IMR-90 (cell line): Measurements from ENCODE around the gene NTM. TPM values are rescaled to one million over a fixed set of nuclear protein-coding genes. Genes with fewer than 3 reads are reported as not detected.

Experiments
- ATAC-seq: fragments of 200-7000 bp; cut with Tn5 transposase; 2 replicates; pipeline ENCODE4 v1.9.1; 2020; ENCODE audit warnings: low read depth, mild to moderate bottlenecking, moderate library complexity
- BruUV-seq: library from RNA; stranded (reverse); fragments of 400-500 nt; replicated peaks from 2 replicates; lab custom pipeline; 2021; lab: Mats Ljungman, UMichigan
- CTCF ChIA-PET: fragments of 300-600 bp; formaldehyde crosslinking; extraction: SDS; loops from one replicate; lab custom pipeline; 2021; ENCODE audit warnings: antibody characterized with exemption; lab: Yijun Ruan, JAX
- POLR2A ChIA-PET: fragments of 300-600 bp; sonication (Branson Sonifier 250); formaldehyde crosslinking; loops from one replicate; lab custom pipeline; 2022; ENCODE audit warnings: antibody characterized with exemption; ENCODE audit not compliant: unreplicated experiment; lab: Charles Lee
- DNase-seq: peaks from one replicate; pipeline ENCODE4 v3.0.0; 2013
- H2AFZ ChIP-seq: replicated peaks from 2 replicates; pipeline ENCODE3; 2013; ENCODE audit warnings: low read length, mild to moderate bottlenecking; ENCODE audit not compliant: poor library complexity
- H2AK5ac ChIP-seq: 2 replicates; pipeline ENCODE4 v1.6.1; 2013; ENCODE audit warnings: low read depth, low read length, inconsistent platforms
- H2AK9ac ChIP-seq: replicated peaks from 2 replicates; pipeline ENCODE3; 2013; ENCODE audit warnings: mild to moderate bottlenecking, low read depth, low read length, moderate library complexity; ENCODE audit not compliant: poor library complexity
- H2BK120ac ChIP-seq: 2 replicates; pipeline ENCODE4 v1.6.1; 2013; ENCODE audit warnings: low read depth, low read length, inconsistent platforms
- H2BK15ac ChIP-seq: 3 replicates; pipeline ENCODE4 v1.6.1; 2013; ENCODE audit warnings: low read depth, low read length, inconsistent platforms
- H2BK20ac ChIP-seq: 2 replicates; pipeline ENCODE4 v1.6.1; 2013; ENCODE audit warnings: low read depth, mild to moderate bottlenecking, inconsistent platforms, low read length, moderate library complexity
- H2BK5ac ChIP-seq: 2 replicates; pipeline ENCODE4 v1.6.1; 2013; ENCODE audit warnings: mild to moderate bottlenecking, low read depth, low read length, inconsistent platforms; ENCODE audit not compliant: poor library complexity, severe bottlenecking
- H3K14ac ChIP-seq: replicated peaks from 2 replicates; pipeline ENCODE4 v1.6.1; 2013; ENCODE audit warnings: low read depth, low read length, inconsistent platforms
- H3K18ac ChIP-seq: 2 replicates; pipeline ENCODE4 v1.6.1; 2013; ENCODE audit warnings: low read depth, low read length, control low read depth
- H3K23ac ChIP-seq: 2 replicates; pipeline ENCODE4 v1.6.1; 2013; ENCODE audit warnings: low read depth, low read length, inconsistent platforms
- H3K27ac ChIP-seq: 2 replicates; pipeline ENCODE4 v1.5.1; 2013; ENCODE audit warnings: mild to moderate bottlenecking, control low read depth, low read length; ENCODE audit not compliant: insufficient read depth
- H3K27me3 ChIP-seq: 2 replicates; pipeline ENCODE4 v1.6.1; 2013; ENCODE audit warnings: low read length; ENCODE audit not compliant: control insufficient read depth, insufficient read depth
- H3K36me3 ChIP-seq: 2 replicates; pipeline ENCODE4 v1.6.1; 2013; ENCODE audit warnings: low read length, mixed read lengths; ENCODE audit not compliant: control insufficient read depth, insufficient read depth
- H3K4ac ChIP-seq: 2 replicates; pipeline ENCODE4 v1.6.1; 2013; ENCODE audit warnings: low read depth, low read length, inconsistent platforms
- H3K4me1 ChIP-seq: 2 replicates; pipeline ENCODE4 v1.6.1; 2013; ENCODE audit warnings: low read length, mixed read lengths; ENCODE audit not compliant: control insufficient read depth, insufficient read depth
- H3K4me2 ChIP-seq: 2 replicates; pipeline ENCODE4 v1.6.1; 2013; ENCODE audit warnings: low read depth, mild to moderate bottlenecking, control low read depth, low read length, moderate library complexity
- H3K4me3 ChIP-seq: 2 replicates; pipeline ENCODE4 v1.5.1; 2013; ENCODE audit warnings: low read depth, mild to moderate bottlenecking, control low read depth, low read length, moderate library complexity; ENCODE audit not compliant: insufficient read depth
- H3K56ac ChIP-seq: 2 replicates; pipeline ENCODE4 v1.6.1; 2013; ENCODE audit warnings: low read length, inconsistent platforms; ENCODE audit not compliant: insufficient read depth; ENCODE audit errors: extremely low read depth
- H3K79me1 ChIP-seq, 2 experiments: 2 replicates each; pipeline ENCODE4 v1.6.1; 2013; ENCODE audit warnings: low read length in 2 of 2, inconsistent platforms in 1 of 2, low read depth in 1 of 2
- H3K9ac ChIP-seq: 2 replicates; pipeline ENCODE4 v1.6.1; 2013; ENCODE audit warnings: low read depth, low read length, control low read depth
- H3K9me1 ChIP-seq: 2 replicates; pipeline ENCODE4 v1.6.1; 2013; ENCODE audit warnings: low read length, inconsistent platforms; ENCODE audit not compliant: insufficient read depth
- H3K9me3 ChIP-seq: 2 replicates; pipeline ENCODE4 v1.6.1; 2013; ENCODE audit warnings: low read length; ENCODE audit not compliant: control insufficient read depth, insufficient read depth
- H4K20me1 ChIP-seq: 2 replicates; pipeline ENCODE4 v1.6.1; 2013; ENCODE audit warnings: low read length, inconsistent platforms; ENCODE audit not compliant: insufficient read depth
- H4K5ac ChIP-seq: 2 replicates; pipeline ENCODE4 v1.6.1; 2013; ENCODE audit warnings: mild to moderate bottlenecking, low read depth, low read length, control low read depth
- H4K8ac ChIP-seq, 2 experiments: 2 replicates each; pipeline ENCODE4 v1.6.1; 2013; ENCODE audit warnings: low read depth in 2 of 2, low read length in 2 of 2, control low read depth in 1 of 2, inconsistent platforms in 1 of 2
- H4K91ac ChIP-seq: 2 replicates; pipeline ENCODE4 v1.6.1; 2013; ENCODE audit warnings: low read depth, low read length, inconsistent platforms; ENCODE audit not compliant: insufficient read depth
- CEBPB ChIP-seq: IDR thresholded peaks from 2 replicates; pipeline ENCODE4 v1.6.1; 2012; ENCODE audit warnings: low read depth, low read length, improper control_type of control experiment
- CTCF ChIP-seq: conservative IDR thresholded peaks from 2 replicates; pipeline ENCODE4 v1.5.1; 2012; ENCODE audit warnings: mild to moderate bottlenecking, low read depth, low read length, improper control_type of control experiment
- FOS ChIP-seq: fragments of 150-350 bp; IDR thresholded peaks from 2 replicates; pipeline ENCODE4 v1.6.1; 2016; ENCODE audit warnings: low read depth, low read length
- MAFK ChIP-seq: IDR thresholded peaks from 2 replicates; pipeline ENCODE4 v1.6.1; 2012; ENCODE audit warnings: low read depth, low read length, improper control_type of control experiment
- MXI1 ChIP-seq: IDR thresholded peaks from 2 replicates; pipeline ENCODE4 v1.6.1; 2012; ENCODE audit warnings: low read depth, mild to moderate bottlenecking, low read length, moderate library complexity, borderline replicate concordance
- NFE2L2 ChIP-seq: fragments of 150-350 bp; IDR thresholded peaks from 2 replicates; pipeline ENCODE4 v1.6.1; 2016; ENCODE audit warnings: low read depth, mild to moderate bottlenecking, low read length
- RCOR1 ChIP-seq: IDR thresholded peaks from 2 replicates; pipeline ENCODE4 v1.6.1; 2012; ENCODE audit warnings: mild to moderate bottlenecking, low read length, improper control_type of control experiment; ENCODE audit not compliant: insufficient replicate concordance
- SMC3 ChIP-seq: fragments of 150-350 bp; IDR thresholded peaks from 2 replicates; pipeline ENCODE4 v1.6.1; 2016; ENCODE audit warnings: low read depth, mild to moderate bottlenecking, antibody characterized with exemption, low read length, moderate library complexity
- USF2 ChIP-seq: fragments of 150-350 bp; IDR thresholded peaks from 2 replicates; pipeline ENCODE4 v1.6.1; 2017; ENCODE audit warnings: mild to moderate bottlenecking, antibody characterized with exemption, low read length, low read depth
- WGBS, 2 experiments: methylation state at CpG; one replicate each; pipeline versions ENCODE4 v1.1.5 to v1.1.7; 2013; ENCODE audit warnings: missing lambda C conversion rate in 2 of 2; ENCODE audit not compliant: insufficient read length in 1 of 2; ENCODE audit errors: extremely low coverage in 2 of 2; 5-methylcytosine and 5-hydroxymethylcytosine counted together
- dilution Hi-C: fragments of 300-500 bp; cut with HindIII; formaldehyde crosslinking; loops from one replicate; pipeline ENCODE4 v1.14.3; 2018; ENCODE audit warnings: low sequenced_read_pairs; ENCODE audit not compliant: unreplicated experiment
- in situ Hi-C: fragments of 300-500 bp; cut with MboI; formaldehyde crosslinking; loops from 3 replicates; pipeline ENCODE4 v1.14.3; 2019; ENCODE audit warnings: low sequenced_read_pairs, inconsistent platforms, mixed read lengths
- intact Hi-C: fragments of 100-400 bp; cut with micrococcal nuclease; formaldehyde crosslinking; loops from 2 replicates; pipeline ENCODE4 v1.10.0; 2022
- polyA plus RNA-seq, 3 experiments: library from polyadenylated mRNA; depleted of rRNA; stranded (reverse); fragments of >200 nt; gene quantifications; 2 replicates each; pipeline ENCODE4 v1.2.3, GENCODE V29; 2012; ENCODE audit warnings: low replicate concordance in 1 of 3
- total RNA-seq: library from RNA; depleted of rRNA; stranded (reverse); fragments of >200 nt; gene quantifications from 2 replicates; pipeline ENCODE4 v1.2.3, GENCODE V29; 2012

NTM gene
- total and polyA plus RNA-seq, 2 of the 4 experiments (the other 2 are of a cell fraction): 19.5 to 25.5 TPM

- H4K91ac ChIP-seq: peak overlapping the region; percentile 53; the same call in 1 of the 2 replicates
- H2AK9ac ChIP-seq: peak overlapping the region; percentile 7
- H2AK5ac ChIP-seq: peak overlapping the region; percentile 73; the same call in 1 of the 2 replicates
- no TSS peak for BruUV-seq
- WGBS, 2 experiments: no CpG with 5 or more reads among the region's 4 CpGs
- H4K5ac ChIP-seq: peak overlapping the region; percentile 31; the same call in 1 of the 2 replicates
- H3K36me3 ChIP-seq: no peaks in the 10 kb centered on the region
- H3K4me2 ChIP-seq: peak overlapping the region; percentile 38; the same call in 1 of the 2 replicates
- H2AFZ ChIP-seq: no peak overlapping the region
- H2BK120ac ChIP-seq: peak overlapping the region; percentile 60; the same call in 1 of the 2 replicates
- intact Hi-C loops (no loop called here), dilution Hi-C loops (no loop called here), in situ Hi-C loops (no loop called here)
- H3K9me3 ChIP-seq: no peaks in the 10 kb centered on the region
- peak overlapping the region; percentile 64 for H3K18ac ChIP-seq
- TF ChIP-seq MXI1: no peak
- no peak for TF ChIP-seq CTCF
- no peak for TF ChIP-seq FOS
- no peak for TF ChIP-seq RCOR1
- no peak for TF ChIP-seq CEBPB
- peak; percentile 91 for TF ChIP-seq NFE2L2
- TF ChIP-seq SMC3: no peak
- TF ChIP-seq USF2: no peak
- TF ChIP-seq MAFK: peak; percentile 65
- POLR2A ChIA-PET: no interaction called here
- no peaks in the 10 kb centered on the region for H4K20me1 ChIP-seq
- H3K79me1 ChIP-seq: peaks cover 12 to 80% of the 10 kb centered on the region in 2 experiments
- peak overlapping the region; percentile 60 for H3K4ac ChIP-seq
- H3K56ac ChIP-seq: no peak overlapping the region
- H3K4me3 ChIP-seq: no peak overlapping the region
- peak overlapping the region; percentile 48 for H2BK5ac ChIP-seq
- ATAC-seq: no peak; the same call in 1 of the 2 replicates
- H3K4me1 ChIP-seq: peaks cover 28% of the 10 kb centered on the region
- peak; percentile 50 for DNase-seq
- CTCF ChIA-PET: no interaction called here
- H3K27ac ChIP-seq: peak overlapping the region; percentile 17; the same call in 1 of the 2 replicates
- peaks cover 25% of the 10 kb centered on the region for H3K9me1 ChIP-seq
- peak overlapping the region in 1 of 2 experiments; percentile 28; a peak in 3 of 4 replicates for H4K8ac ChIP-seq
- peak overlapping the region; percentile 71; the same call in 1 of the 2 replicates for H3K23ac ChIP-seq
- peak overlapping the region; percentile 66 for H2BK20ac ChIP-seq
- no peak overlapping the region for H3K9ac ChIP-seq
- H3K14ac ChIP-seq: peak overlapping the region; percentile 29; the same call in 1 of the 2 replicates
- H2BK15ac ChIP-seq: peak overlapping the region; percentile 0; the same call in 2 of the 3 replicates
- H3K27me3 ChIP-seq: no peaks in the 10 kb centered on the region
These were observed 664.8 kb downstream of the NTM start for GRCh38 chr11:132035228-132035627.
